K562 (cell line): ENCODE results near the gene MED15. TPM values are rescaled to one million over a fixed set of nuclear protein-coding genes. Genes with fewer than 3 reads are reported as not detected.
A peak's percentile ranks its signal among the peaks of the same experiment; 100 is the strongest.

Experiments used
- ATAC-seq: fragments of 200-7000 bp; cut with Tn5 transposase; 3 replicates; pipeline ENCODE4 v1.9.1; 2020; ENCODE audit warnings: moderate library complexity
- BruUV-seq: library from RNA; stranded (reverse); fragments of 400-500 nt; replicated peaks from 2 replicates; lab custom pipeline; 2021; lab: Mats Ljungman, UMichigan
- CTCF ChIA-PET: fragments of 300-600 bp; formaldehyde crosslinking; extraction: SDS; loops from one replicate; lab custom pipeline; 2021; ENCODE audit warnings: low intra/inter-chr PET ratio; lab: Yijun Ruan, JAX
- POLR2A ChIA-PET: fragments of 300-600, 350-650 bp; sonication (Branson Sonifier 250); formaldehyde crosslinking; extraction: SDS; loops from one replicate; lab custom pipeline; 2021; ENCODE audit warnings: antibody characterized with exemption, inconsistent platforms; lab: Yijun Ruan, JAX
- DNase-seq, 4 experiments: peaks; one replicate each; pipeline versions ENCODE4 v3.0.0 to v3.0.0-alpha.2; 2011 to 2018; ENCODE audit warnings: low spot score in 3 of 4, mixed read lengths in 3 of 4; ENCODE audit errors: extremely low read depth in 1 of 4
- FAIRE-seq: peaks from 2 replicates; lab custom pipeline; 2011; peaks lifted over from hg19 to GRCh38; lab: Jason Lieb, UNC
- H2AFZ ChIP-seq: 2 replicates; pipeline ENCODE4 v1.6.0; 2011; ENCODE audit warnings: low read depth, low read length, control low read depth, inconsistent platforms
- H3K27ac ChIP-seq: fragments of 200-600 bp; 3 replicates; pipeline ENCODE4 v1.8.0; 2011; ENCODE audit warnings: low read depth, mild to moderate bottlenecking, control low read depth, inconsistent platforms, low read length, moderate library complexity, mixed read lengths; ENCODE audit errors: extremely low read depth
- H3K27me3 ChIP-seq, 2 experiments: fragments of 300-600 bp in 1 of 2; 2 replicates in 1 of 2; 3 replicates in 1 of 2; pipeline versions ENCODE4 v1.6.0 to v1.8.0; 2011; ENCODE audit warnings: inconsistent platforms in 2 of 2, low read length in 2 of 2, mild to moderate bottlenecking in 1 of 2, mixed read lengths in 1 of 2, moderate library complexity in 1 of 2; ENCODE audit not compliant: control insufficient read depth in 2 of 2, insufficient read depth in 2 of 2
- H3K36me3 ChIP-seq: fragments of 300-600 bp; 3 replicates; pipeline ENCODE4 v1.8.0; 2011; ENCODE audit warnings: mild to moderate bottlenecking, low read length, inconsistent platforms; ENCODE audit not compliant: control insufficient read depth, insufficient read depth
- H3K4me1 ChIP-seq, 2 experiments: fragments of 200-600 bp in 1 of 2; replicated peaks in 1 of 2; 2 replicates in 1 of 2; 3 replicates in 1 of 2; pipeline versions ENCODE4 v1.5.1 to v1.8.0; 2011; ENCODE audit warnings: inconsistent platforms in 2 of 2, low read length in 2 of 2, mild to moderate bottlenecking in 1 of 2, mixed read lengths in 1 of 2, moderate library complexity in 1 of 2; ENCODE audit not compliant: control insufficient read depth in 2 of 2, insufficient read depth in 2 of 2
- H3K4me2 ChIP-seq: 2 replicates; pipeline ENCODE4 v1.6.1; 2011; ENCODE audit warnings: low read length, control low read depth, inconsistent platforms, mixed read lengths; ENCODE audit not compliant: insufficient read depth
- H3K4me3 ChIP-seq: fragments of 200-600 bp; sonication (generic), shearing (Covaris generic); 2 replicates; pipeline ENCODE4 v1.5.1; 2016; ENCODE audit warnings: control low read depth, inconsistent platforms
- H3K79me2 ChIP-seq: fragments of 200-600 bp; 3 replicates; pipeline ENCODE4 v1.8.0; 2011; ENCODE audit warnings: low read length, inconsistent platforms; ENCODE audit not compliant: control insufficient read depth, insufficient read depth
- H3K9ac ChIP-seq, 2 experiments: 2 replicates each; pipeline versions ENCODE4 v1.6.0 to v1.6.1; 2011; ENCODE audit warnings: low read depth in 2 of 2, low read length in 2 of 2, control low read depth in 1 of 2, inconsistent platforms in 1 of 2, mild to moderate bottlenecking in 1 of 2, mixed read lengths in 1 of 2; ENCODE audit not compliant: insufficient read depth in 1 of 2
- H3K9me1 ChIP-seq: one replicate; pipeline ENCODE4 v1.6.0; 2011; ENCODE audit warnings: inconsistent platforms, mild to moderate bottlenecking, low read length, moderate library complexity; ENCODE audit not compliant: control insufficient read depth, insufficient read depth
- H3K9me3 ChIP-seq: replicated peaks from 2 replicates; pipeline ENCODE4 v1.5.1; 2011; ENCODE audit warnings: low read depth, low read length, inconsistent platforms; ENCODE audit not compliant: control insufficient read depth, insufficient read depth
- H4K20me1 ChIP-seq: replicated peaks from 2 replicates; pipeline ENCODE4 v1.6.1; 2011; ENCODE audit warnings: low read length, inconsistent platforms, mixed read lengths; ENCODE audit not compliant: control insufficient read depth, insufficient read depth
- BRCA1 ChIP-seq, 2 experiments: fragments of 450-650 bp in 1 of 2; sonication (generic) in 1 of 2; formaldehyde crosslinking in 1 of 2; IDR thresholded peaks; 2 replicates each; pipeline versions ENCODE4 v1.5.0 to v1.6.1; 2017 to 2020; ENCODE audit warnings: mild to moderate bottlenecking in 1 of 2, missing genetic modification reagents in 1 of 2
- BRF1 ChIP-seq: IDR thresholded peaks from 3 replicates; pipeline ENCODE4 v1.6.1; 2011; ENCODE audit warnings: borderline replicate concordance, mild to moderate bottlenecking; ENCODE audit not compliant: insufficient read length; ENCODE audit errors: extremely low read depth
- CTBP1 ChIP-seq: fragments of 450-650 bp; IDR thresholded peaks from 2 replicates; pipeline ENCODE4 v1.6.1; 2016; ENCODE audit warnings: borderline replicate concordance
- FOXA3 ChIP-seq, 2 experiments: fragments of 450-650 bp in 1 of 2; sonication (generic) in 1 of 2; formaldehyde crosslinking; IDR thresholded peaks in 1 of 2; conservative IDR thresholded peaks in 1 of 2; 2 replicates each; pipeline versions ENCODE4 v1.4.0 to v1.8.0; 2020 to 2022; ENCODE audit warnings: mild to moderate bottlenecking in 2 of 2, missing genetic modification reagents in 1 of 2
- FOXP1 ChIP-seq: sonication (generic); formaldehyde crosslinking; IDR thresholded peaks from 2 replicates; pipeline ENCODE4 v1.8.0; 2022; ENCODE audit warnings: mild to moderate bottlenecking, missing genetic modification reagents
- HSF4 ChIP-seq: fragments of 250-450 bp; sonication (Bioruptor Pico); IDR thresholded peaks from 2 replicates; pipeline ENCODE4 v2.1.2; 2022; ENCODE audit warnings: mild to moderate bottlenecking, moderate library complexity, borderline replicate concordance
- PHB ChIP-seq: fragments of 250-450 bp; sonication (Bioruptor Pico); IDR thresholded peaks from 2 replicates; pipeline ENCODE4 v1.5.0; 2021
- PHF8 ChIP-seq: fragments of 200-600 bp; sonication (generic); IDR thresholded peaks from 2 replicates; pipeline ENCODE4 v1.6.1; 2012; ENCODE audit warnings: mixed run types, mild to moderate bottlenecking, inconsistent platforms, low read length, moderate library complexity, borderline replicate concordance
- WHSC1 ChIP-seq: IDR thresholded peaks from one replicate; pipeline ENCODE4 v1.6.1; 2012; ENCODE audit warnings: low read length, control low read depth, inconsistent platforms
- ZNF717 ChIP-seq: fragments of 250-450 bp; sonication (Bioruptor Pico); IDR thresholded peaks from 2 replicates; pipeline ENCODE4 v1.5.0; 2021
- WGBS: fragments of 100-300 bp; shearing (Covaris generic); methylation state at CpG from one replicate; pipeline ENCODE4 v1.1.6; 2016; ENCODE audit warnings: low coverage, mixed read lengths; ENCODE audit not compliant: insufficient coverage; ENCODE audit errors: missing lambda C conversion rate; 5-methylcytosine and 5-hydroxymethylcytosine counted together
- in situ Hi-C: fragments of 300-500 bp; cut with MboI; formaldehyde crosslinking; loops from 4 replicates; pipeline ENCODE4 v1.15.0; 2018; ENCODE audit warnings: inconsistent platforms, mixed read lengths
- intact Hi-C: fragments of 100-400 bp; cut with micrococcal nuclease; formaldehyde crosslinking; loops from 2 replicates; pipeline ENCODE4 v1.14.2; 2022
- polyA plus RNA-seq, 8 experiments: library from polyadenylated mRNA; depleted of rRNA in 4 of 8; stranded (reverse) in 5 of 8; unstranded in 3 of 8; fragments of >200 nt; fragmentation: Nextera tagmentation in 2 of 8; fragmentation: Illumina TruSeq in 1 of 8; extraction: Ambion mirVana in 2 of 8; extraction: Trizol in 1 of 8; gene quantifications; 2 replicates each; pipeline versions ENCODE4 v1.2.1 to v1.2.3, GENCODE V29; 2011 to 2014; ENCODE audit warnings: inconsistent platforms in 1 of 8, missing spikeins in 1 of 8
- total RNA-seq, 7 experiments: library from RNA; depleted of rRNA in 6 of 7; stranded (reverse); fragments of >200 nt in 6 of 7; fragmentation: Illumina TruSeq in 2 of 7; extraction: Trizol in 2 of 7; gene quantifications; 2 replicates each; pipeline versions ENCODE4 v1.2.1 to v1.2.3, GENCODE V29; 2011 to 2021; ENCODE audit warnings: low replicate concordance in 1 of 7
- TF ChIP-seq, protein P1 (sequence below): fragments of 250-450 bp; sonication (Bioruptor Pico); IDR thresholded peaks from 2 replicates; pipeline ENCODE4 v1.8.0; 2021; ENCODE audit warnings: moderate library complexity, mild to moderate bottlenecking, inconsistent platforms
- TF ChIP-seq, protein P2 (sequence below), 3 experiments: fragments of 200-800 bp in 1 of 3; fragments of 250-450 bp in 1 of 3; fragments of 450-650 bp in 1 of 3; sonication (Bioruptor Pico) in 1 of 3; sonication (Bioruptor generic) in 1 of 3; formaldehyde crosslinking in 1 of 3; IDR thresholded peaks; 2 replicates each; pipeline versions ENCODE4 v1.6.1 to v1.8.0; 2016 to 2022; ENCODE audit warnings: mild to moderate bottlenecking in 2 of 3, missing genetic modification characterization in 2 of 3, missing compliant biosample characterization in 1 of 3, moderate library complexity in 1 of 3
- TF ChIP-seq, protein P3 (sequence below): sonication (generic); formaldehyde crosslinking; IDR thresholded peaks from 2 replicates; pipeline ENCODE4 v1.9.0; 2022; ENCODE audit warnings: mild to moderate bottlenecking, missing genetic modification reagents

The MED15 gene
- total and polyA plus RNA-seq, 9 of the 15 experiments (the other 6 are each of a cell fraction or from before 2014, with no cell fraction given): 4.0 to 271 (median 60.1) TPM

DNA sequence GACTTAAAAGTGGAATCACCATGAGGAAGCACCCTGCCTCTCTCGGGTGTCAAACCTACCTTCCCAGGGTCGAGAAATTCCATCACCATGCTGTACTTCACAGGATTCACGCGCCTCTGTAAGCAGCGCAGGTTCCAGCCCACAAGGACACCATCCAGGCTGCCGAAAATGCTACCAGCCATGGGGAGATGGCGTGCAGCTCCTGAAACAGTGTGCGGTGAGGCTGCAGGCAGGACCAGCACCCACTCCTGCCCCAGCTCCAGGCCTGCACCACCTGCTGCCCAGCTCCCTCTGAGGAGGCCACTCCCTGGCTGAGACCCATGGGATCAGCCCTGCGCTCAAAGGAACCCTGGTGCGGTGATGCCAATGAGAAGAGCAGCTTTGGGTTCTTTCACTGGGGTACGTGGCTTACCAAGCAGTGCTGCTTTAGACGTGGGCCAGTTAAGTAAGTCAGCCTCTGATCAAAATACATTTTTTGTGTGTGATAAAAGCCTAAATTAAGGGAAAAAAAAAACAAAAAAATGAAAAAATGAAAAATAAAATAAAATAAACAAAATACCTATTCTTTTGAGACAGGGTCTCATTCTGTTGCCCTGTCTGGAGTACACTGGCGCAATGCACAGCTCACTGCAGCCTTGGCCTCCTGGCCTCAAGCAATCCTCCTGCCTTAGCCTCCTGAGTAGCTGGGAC is 115.4 kb downstream of the MED15 start:
- Histone ChIP-seq H3K4me3 (no peak overlapping the region), H3K9me1 (no peaks in the 10 kb centered on the region), H3K79me2 (no peaks in the 10 kb centered on the region), H3K9ac (peak overlapping the region in 1 of 2 experiments; percentile 46; a peak in 1 of 4 replicates), H3K27me3 (peaks cover 36 to 69% of the 10 kb centered on the region in 2 experiments), H3K36me3 (no peaks in the 10 kb centered on the region), H3K4me2 (no peak overlapping the region), H3K4me1 (peaks cover 0 to 3% of the 10 kb centered on the region in 2 experiments; a peak in 1 of 5 replicates), H3K9me3 (no peaks in the 10 kb centered on the region), H2AFZ (no peak overlapping the region), H3K27ac (no peak overlapping the region), H4K20me1 (peaks cover 36% of the 10 kb centered on the region)
- no TSS peak for BruUV-seq
- no peak for DNase-seq
- ChIA-PET CTCF (interaction anchor here (0.6 kb wide), 2 partner anchors 189 to 410 kb away, joined by 3 to 5 read pairs; no protein-coding TSS in a partner anchor), POLR2A (interaction anchor here (0.6 to 21.8 kb wide), 7 partner anchors 9 to 94 kb away, joined by 3 to 234 read pairs (median 6); no protein-coding TSS in a partner anchor)
- 8% methylated on average over 13 of the region's 13 CpGs for WGBS
- in situ Hi-C loops: loop anchor here (25.0 kb wide), 1 partner anchor 515 kb away; no protein-coding TSS in a partner anchor
- ATAC-seq: no peak; the same call in 1 of the 3 replicates
- FAIRE-seq: no peak
- intact Hi-C loops: no loop called here
- no peak for TF ChIP-seq HSF4
- TF ChIP-seq PHB: peak; percentile 42; the same call in 1 of the 2 replicates
- TF ChIP-seq BRF1: no peak
- TF ChIP-seq FOXP1 (CRISPR knock-in tag): peak; percentile 43; the same call in 1 of the 2 replicates
- no peak for TF ChIP-seq BRCA1 (IDR thresholded peaks at IDR 0.05)
- TF ChIP-seq BRCA1 (CRISPR knock-in tag; IDR thresholded peaks at IDR 0.05): peak; percentile 97; the same call in 1 of the 2 replicates
- TF ChIP-seq, protein P1, sequence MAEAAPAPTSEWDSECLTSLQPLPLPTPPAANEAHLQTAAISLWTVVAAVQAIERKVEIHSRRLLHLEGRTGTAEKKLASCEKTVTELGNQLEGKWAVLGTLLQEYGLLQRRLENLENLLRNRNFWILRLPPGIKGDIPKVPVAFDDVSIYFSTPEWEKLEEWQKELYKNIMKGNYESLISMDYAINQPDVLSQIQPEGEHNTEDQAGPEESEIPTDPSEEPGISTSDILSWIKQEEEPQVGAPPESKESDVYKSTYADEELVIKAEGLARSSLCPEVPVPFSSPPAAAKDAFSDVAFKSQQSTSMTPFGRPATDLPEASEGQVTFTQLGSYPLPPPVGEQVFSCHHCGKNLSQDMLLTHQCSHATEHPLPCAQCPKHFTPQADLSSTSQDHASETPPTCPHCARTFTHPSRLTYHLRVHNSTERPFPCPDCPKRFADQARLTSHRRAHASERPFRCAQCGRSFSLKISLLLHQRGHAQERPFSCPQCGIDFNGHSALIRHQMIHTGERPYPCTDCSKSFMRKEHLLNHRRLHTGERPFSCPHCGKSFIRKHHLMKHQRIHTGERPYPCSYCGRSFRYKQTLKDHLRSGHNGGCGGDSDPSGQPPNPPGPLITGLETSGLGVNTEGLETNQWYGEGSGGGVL (CRISPR knock-in tag): no peak
- no peak for TF ChIP-seq ZNF717
- TF ChIP-seq WHSC1: peak; percentile 78
- TF ChIP-seq CTBP1: peak; percentile 10; the same call in 1 of the 2 replicates
- TF ChIP-seq, protein P2, sequence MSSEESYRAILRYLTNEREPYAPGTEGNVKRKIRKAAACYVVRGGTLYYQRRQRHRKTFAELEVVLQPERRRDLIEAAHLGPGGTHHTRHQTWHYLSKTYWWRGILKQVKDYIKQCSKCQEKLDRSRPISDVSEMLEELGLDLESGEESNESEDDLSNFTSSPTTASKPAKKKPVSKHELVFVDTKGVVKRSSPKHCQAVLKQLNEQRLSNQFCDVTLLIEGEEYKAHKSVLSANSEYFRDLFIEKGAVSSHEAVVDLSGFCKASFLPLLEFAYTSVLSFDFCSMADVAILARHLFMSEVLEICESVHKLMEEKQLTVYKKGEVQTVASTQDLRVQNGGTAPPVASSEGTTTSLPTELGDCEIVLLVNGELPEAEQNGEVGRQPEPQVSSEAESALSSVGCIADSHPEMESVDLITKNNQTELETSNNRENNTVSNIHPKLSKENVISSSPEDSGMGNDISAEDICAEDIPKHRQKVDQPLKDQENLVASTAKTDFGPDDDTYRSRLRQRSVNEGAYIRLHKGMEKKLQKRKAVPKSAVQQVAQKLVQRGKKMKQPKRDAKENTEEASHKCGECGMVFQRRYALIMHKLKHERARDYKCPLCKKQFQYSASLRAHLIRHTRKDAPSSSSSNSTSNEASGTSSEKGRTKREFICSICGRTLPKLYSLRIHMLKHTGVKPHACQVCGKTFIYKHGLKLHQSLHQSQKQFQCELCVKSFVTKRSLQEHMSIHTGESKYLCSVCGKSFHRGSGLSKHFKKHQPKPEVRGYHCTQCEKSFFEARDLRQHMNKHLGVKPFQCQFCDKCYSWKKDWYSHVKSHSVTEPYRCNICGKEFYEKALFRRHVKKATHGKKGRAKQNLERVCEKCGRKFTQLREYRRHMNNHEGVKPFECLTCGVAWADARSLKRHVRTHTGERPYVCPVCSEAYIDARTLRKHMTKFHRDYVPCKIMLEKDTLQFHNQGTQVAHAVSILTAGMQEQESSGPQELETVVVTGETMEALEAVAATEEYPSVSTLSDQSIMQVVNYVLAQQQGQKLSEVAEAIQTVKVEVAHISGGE (CRISPR knock-in tag; IDR thresholded peaks at IDR 0.05): 0 out of 6 replicates have a peak, but pooled peaks of 1 of the 3 experiments have one; percentile 1
- TF ChIP-seq, protein P3, sequence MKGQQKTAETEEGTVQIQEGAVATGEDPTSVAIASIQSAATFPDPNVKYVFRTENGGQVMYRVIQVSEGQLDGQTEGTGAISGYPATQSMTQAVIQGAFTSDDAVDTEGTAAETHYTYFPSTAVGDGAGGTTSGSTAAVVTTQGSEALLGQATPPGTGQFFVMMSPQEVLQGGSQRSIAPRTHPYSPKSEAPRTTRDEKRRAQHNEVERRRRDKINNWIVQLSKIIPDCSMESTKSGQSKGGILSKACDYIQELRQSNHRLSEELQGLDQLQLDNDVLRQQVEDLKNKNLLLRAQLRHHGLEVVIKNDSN (CRISPR knock-in tag): peak; percentile 26; the same call in 1 of the 2 replicates
- peak; percentile 13; the same call in 1 of the 2 replicates for TF ChIP-seq PHF8
- 0 out of 4 replicates have a peak, but pooled peaks of 1 of the 2 experiments have one; percentile 54 for TF ChIP-seq FOXA3 (CRISPR knock-in tag; conservative IDR thresholded peaks at IDR 0.05 in 1 of 2, IDR thresholded peaks at IDR 0.05 in 1 of 2)
